Stomach smooth muscle (tissue), 2 donors: Measurements from ENCODE around the gene ACP6.

ENCODE experiments used
- H3K27ac ChIP-seq: one replicate; pipeline ENCODE4 v1.7.0; 2013; ENCODE audit warnings: mild to moderate bottlenecking, low read length, inconsistent platforms
- H3K27me3 ChIP-seq, 2 donors: one replicate each; pipeline ENCODE4 v1.7.0; 2013; ENCODE audit warnings: low read length in 2 of 2; ENCODE audit not compliant: insufficient read depth in 2 of 2, control insufficient read depth in 1 of 2
- H3K36me3 ChIP-seq, 2 donors: one replicate each; pipeline ENCODE4 v1.7.0; 2013; ENCODE audit warnings: low read length in 2 of 2; ENCODE audit not compliant: control insufficient read depth in 2 of 2, insufficient read depth in 2 of 2
- H3K4me1 ChIP-seq: one replicate; pipeline ENCODE4 v1.7.0; 2013; ENCODE audit warnings: low read length; ENCODE audit not compliant: control insufficient read depth, insufficient read depth
- H3K4me3 ChIP-seq, 2 donors: one replicate each; pipeline ENCODE4 v1.7.0; 2013; ENCODE audit warnings: low read length in 2 of 2
- H3K9ac ChIP-seq, 2 donors: one replicate each; pipeline ENCODE4 v1.7.0; 2013; ENCODE audit warnings: low read length in 2 of 2, mild to moderate bottlenecking in 1 of 2
- H3K9me3 ChIP-seq, 2 donors: one replicate each; pipeline ENCODE4 v1.7.0; 2013; ENCODE audit warnings: low read length in 2 of 2; ENCODE audit not compliant: control insufficient read depth in 2 of 2
- donor health status: healthy.
- donor health status: Pancreatic carcinoma.

The ACP6 gene

DNA sequence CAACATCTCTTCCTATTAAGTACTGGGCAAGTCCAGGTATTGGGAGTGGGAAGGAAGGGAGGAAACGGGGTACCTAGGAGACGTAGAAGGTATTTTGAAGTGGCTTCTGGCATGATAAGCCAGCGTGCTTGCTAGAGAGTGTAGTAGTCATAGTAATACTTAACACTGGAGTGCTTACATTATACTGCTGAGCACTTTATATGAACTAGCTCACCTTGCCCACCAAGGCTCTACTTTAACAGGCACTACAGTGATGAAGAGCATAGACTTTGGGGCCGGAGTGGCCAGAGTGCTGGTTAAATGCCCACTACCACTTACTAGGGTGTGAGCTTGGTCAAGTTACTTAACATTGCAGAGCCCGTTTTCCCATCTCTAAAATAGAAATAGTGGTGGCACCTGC lies 61.7 kb downstream of the ACP6 start:
- Histone ChIP-seq H3K36me3 (peaks cover 24 to 26% of the 10 kb centered on the region in 2 donors), H3K27ac (no peak overlapping the region), H3K4me1 (no peaks in the 10 kb centered on the region), H3K9me3 (no peaks in the 10 kb centered on the region), H3K4me3 (no peak overlapping the region), H3K27me3 (no peaks in the 10 kb centered on the region), H3K9ac (no peak overlapping the region)

DNA sequence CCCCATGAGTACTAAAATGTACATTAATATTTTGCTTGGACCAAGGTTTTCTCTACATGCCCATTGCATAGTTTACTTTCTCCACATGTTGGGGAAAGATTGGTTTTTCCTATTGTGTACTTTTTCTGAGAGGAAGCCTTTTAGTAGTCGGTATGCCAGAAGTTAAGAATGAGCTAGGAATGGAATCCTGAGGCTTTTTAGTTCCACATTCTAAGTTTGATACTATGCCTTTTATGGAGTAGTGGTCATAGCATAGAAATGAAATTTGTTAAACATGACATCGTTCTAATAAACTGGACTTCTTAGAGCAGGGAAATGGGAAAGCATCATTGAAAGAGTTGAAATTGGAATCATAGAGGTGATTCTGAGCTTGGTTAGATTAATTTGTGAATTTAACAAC lies 64.7 kb downstream of the ACP6 start:
- Histone ChIP-seq H3K9me3 (no peaks in the 10 kb centered on the region), H3K36me3 (peaks cover 4 to 7% of the 10 kb centered on the region in 2 donors), H3K27ac (no peak overlapping the region), H3K9ac (no peak overlapping the region), H3K27me3 (no peaks in the 10 kb centered on the region), H3K4me1 (no peaks in the 10 kb centered on the region), H3K4me3 (no peak overlapping the region)

DNA sequence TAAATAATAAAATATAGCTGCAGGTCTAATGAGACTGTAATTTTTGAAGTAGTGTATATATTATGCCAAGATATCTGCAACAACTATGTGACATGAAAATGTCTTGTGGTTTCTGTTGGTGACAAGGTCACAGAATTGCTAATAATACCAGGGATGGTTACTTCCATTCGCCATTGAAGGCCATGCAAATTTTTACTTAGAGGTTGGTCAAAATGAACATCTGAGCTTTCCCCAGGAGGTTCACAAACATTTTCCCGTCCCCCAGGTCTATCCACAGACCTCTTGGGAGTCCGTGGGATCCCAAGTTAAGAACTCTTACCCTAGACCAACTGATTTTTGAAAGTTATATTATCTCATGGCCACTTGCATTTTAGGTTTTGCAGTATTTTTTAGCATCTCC lies 66.3 kb downstream of the ACP6 start:
- Histone ChIP-seq H3K9me3 (no peaks in the 10 kb centered on the region), H3K27me3 (no peaks in the 10 kb centered on the region), H3K27ac (no peak overlapping the region), H3K4me3 (no peak overlapping the region), H3K4me1 (peaks cover 2% of the 10 kb centered on the region), H3K9ac (no peak overlapping the region), H3K36me3 (peaks cover 4 to 7% of the 10 kb centered on the region in 2 donors)

DNA sequence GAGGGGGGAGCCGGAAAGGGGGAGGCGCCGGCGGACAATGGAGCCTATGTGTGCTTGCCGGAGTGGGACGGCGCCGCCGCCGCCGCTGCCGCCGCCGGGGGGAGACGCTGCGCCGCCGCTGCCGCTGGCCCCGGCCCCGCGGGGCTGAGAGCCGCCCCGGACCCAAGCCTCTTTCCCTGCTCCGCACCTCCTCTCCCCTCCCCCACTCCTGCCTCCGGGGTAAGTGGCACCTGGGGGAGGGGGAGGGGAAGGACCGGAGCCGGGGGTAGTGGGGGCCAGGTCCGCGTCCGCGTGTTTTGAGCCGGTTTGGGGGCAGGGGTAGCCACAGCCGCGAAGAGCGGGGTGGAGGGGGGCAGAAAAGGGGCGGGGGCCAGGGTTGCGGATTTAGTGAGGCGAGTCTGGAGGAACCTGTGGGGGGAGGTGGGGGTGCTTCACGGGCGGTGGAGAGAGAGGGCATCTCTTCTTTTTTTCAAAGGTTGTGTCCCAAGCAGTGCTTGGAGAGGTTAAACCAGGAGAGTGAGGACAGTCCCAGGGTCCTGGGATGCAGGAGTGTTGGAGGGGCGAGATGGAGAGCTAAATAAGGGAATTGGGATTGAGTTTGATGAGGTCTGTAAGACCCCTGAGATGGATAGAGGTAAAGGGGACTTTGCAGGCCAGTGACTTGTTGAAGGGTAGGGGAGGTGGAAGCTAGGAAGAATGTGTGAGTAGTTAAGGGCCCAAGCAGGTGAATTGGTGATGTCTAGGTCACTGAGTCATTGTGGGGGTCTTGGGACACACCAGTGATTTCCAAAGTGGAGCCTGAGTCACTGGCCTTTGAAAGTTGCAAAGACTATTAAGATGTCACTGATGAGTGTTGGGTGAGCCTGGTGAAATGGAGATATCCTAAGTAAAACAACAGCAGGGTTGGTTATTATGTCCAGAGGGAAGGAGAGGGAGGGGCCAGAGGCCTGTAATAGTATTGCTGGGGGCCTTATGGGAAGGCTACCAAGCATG lies 69.9 kb downstream of the ACP6 start:
- Histone ChIP-seq H3K36me3 (no peaks in the 10 kb centered on the region), H3K27ac (peak overlapping the region; percentile 49), H3K9ac (peak overlapping the region; percentile 42 to 45), H3K4me1 (peaks cover 4% of the 10 kb centered on the region), H3K27me3 (no peaks in the 10 kb centered on the region), H3K4me3 (peak overlapping the region; percentile 44 to 67), H3K9me3 (no peaks in the 10 kb centered on the region)

DNA sequence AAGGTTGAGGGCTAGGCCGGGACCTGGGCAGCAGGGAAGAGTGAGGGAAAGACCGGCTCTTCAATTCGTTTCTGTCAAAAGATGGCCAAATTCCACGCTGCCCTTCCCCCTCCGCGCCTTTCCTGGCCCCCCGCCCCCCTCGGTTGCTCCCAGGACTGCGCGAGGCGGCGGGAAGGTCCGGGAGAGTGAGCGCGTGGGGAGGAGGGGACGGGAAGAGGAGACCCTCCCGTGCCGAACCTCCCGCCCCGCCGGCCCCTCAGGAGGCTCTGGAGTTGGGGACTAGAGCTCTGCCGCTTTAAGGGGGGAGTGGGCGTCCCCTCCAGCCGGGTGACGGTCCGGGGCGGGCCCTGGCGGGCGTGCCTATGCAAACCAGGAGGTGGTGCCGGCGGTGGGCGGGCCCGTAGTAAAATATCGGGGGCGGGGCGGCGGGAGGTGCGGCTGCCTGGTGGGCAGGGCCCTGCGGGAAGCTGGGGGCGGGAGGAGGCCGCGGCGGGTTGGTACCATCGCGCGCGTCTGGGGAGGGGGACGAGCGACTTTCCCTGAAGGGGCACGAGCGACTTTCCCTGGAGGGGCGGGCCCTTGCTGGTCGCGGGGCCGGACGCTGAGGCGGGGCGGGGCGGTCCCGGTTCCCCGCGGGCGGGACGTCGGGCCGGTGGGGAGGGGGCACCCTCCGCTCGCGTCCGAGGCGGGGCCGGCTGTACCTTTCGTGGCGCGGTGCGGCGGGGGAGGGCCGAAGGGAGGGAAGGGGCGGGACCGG lies 70.8 kb downstream of the ACP6 start:
- no peaks in the 10 kb centered on the region for H3K36me3 ChIP-seq
- H3K27me3 ChIP-seq, result no peaks in the 10 kb centered on the region
- peak overlapping the region; percentile 81 for H3K27ac ChIP-seq
- peak overlapping the region; percentile 84 to 89 for H3K4me3 ChIP-seq
- H3K9me3 ChIP-seq, result no peaks in the 10 kb centered on the region
- peaks cover 4% of the 10 kb centered on the region for H3K4me1 ChIP-seq
- H3K9ac ChIP-seq, result peak overlapping the region; percentile 71 to 82

DNA sequence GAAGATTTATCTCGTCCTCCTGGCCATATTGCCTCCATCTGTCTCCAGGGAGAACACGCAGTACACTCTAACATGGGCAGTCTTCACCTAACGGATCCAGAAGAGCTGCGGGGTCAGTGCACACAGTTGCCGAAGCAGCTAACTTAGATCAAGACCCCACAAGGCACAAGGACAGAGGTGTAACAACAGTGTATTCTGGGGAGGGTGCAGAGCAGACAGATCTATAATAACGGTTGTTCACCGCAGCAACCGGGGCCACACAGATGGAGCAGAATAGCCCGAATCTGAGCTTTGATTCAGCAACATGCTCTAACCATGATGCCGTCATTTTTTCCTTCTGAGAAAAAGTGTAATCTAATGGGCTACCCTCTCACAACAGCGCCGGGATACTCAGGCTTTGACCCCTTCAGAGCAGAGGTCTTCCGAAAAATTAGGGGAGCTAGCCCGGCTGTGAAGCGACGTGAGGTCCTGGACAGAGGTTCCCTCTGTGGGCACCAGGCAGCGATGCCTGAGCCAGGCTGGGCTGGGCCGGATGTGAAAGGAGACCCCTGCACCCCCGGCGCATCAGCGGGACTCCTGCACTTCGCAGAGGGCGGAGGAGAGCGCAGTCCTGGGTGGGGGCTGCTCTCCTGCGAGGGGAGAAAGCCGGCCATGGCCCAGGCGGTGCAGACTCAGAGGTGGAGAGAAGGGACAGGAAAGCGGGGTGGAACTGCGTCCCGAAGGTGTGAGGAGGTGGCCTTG lies 71.5 kb downstream of the ACP6 start:
- Histone ChIP-seq H3K4me3 (peak overlapping the region; percentile 84 to 89), H3K27ac (peak overlapping the region; percentile 81), H3K9ac (peak overlapping the region; percentile 71 to 82), H3K9me3 (no peaks in the 10 kb centered on the region), H3K27me3 (no peaks in the 10 kb centered on the region), H3K4me1 (peaks cover 4% of the 10 kb centered on the region), H3K36me3 (no peaks in the 10 kb centered on the region)

DNA sequence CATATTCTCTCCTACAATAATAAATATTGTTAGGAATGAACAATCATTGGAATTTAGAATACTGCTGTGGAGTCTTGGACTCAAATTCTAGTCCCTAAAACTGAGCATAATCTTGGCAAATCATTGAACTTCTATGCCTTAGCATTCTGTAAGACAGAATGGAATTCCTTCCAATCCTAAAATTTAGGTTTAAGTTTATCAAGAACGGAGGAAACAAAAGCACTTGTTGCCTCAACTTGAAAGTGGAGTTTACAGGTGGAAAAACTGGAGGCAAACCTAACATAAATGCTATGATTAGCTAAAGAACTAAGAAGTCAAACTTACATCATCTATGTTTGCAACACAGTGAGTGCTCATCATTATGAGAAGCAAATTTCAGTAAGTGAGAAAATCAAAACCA lies 73.3 kb downstream of the ACP6 start:
- Histone ChIP-seq H3K4me1 (peaks cover 4% of the 10 kb centered on the region), H3K9ac (no peak overlapping the region), H3K27me3 (no peaks in the 10 kb centered on the region), H3K27ac (no peak overlapping the region), H3K9me3 (no peaks in the 10 kb centered on the region), H3K4me3 (no peak overlapping the region), H3K36me3 (no peaks in the 10 kb centered on the region)
